Activated naive CD8-positive, alpha-beta T cell treated with anti-CD3 and anti-CD28 coated beads, Interleukin-2, amount 50 U/mL, for 24 hours (primary cell): ENCODE data around the gene CMTM4.
"Not testable (repeated sequence)": the region's sequence is repeated elsewhere in the genome, so short reads cannot be mapped to it uniquely, and the experiment has no call there.

Experiments used
- ATAC-seq: fragments of 150-1000 bp; cut with Tn5 transposase; one replicate; pipeline ENCODE4 v1.10.0; 2021
- DNase-seq: peaks from one replicate; pipeline ENCODE4 v3.0.0; 2021
- H3K27ac Mint-ChIP-seq: one replicate; pipeline ENCODE4 v1.8.0; 2021; ENCODE audit warnings: mild to moderate bottlenecking, mixed read lengths
- H3K27me3 Mint-ChIP-seq: one replicate; pipeline ENCODE4 v1.8.0; 2021; ENCODE audit warnings: mixed read lengths
- H3K36me3 Mint-ChIP-seq: one replicate; pipeline ENCODE4 v1.8.0; 2021; ENCODE audit warnings: low read depth, mixed read lengths
- H3K4me1 Mint-ChIP-seq: one replicate; pipeline ENCODE4 v1.8.0; 2021; ENCODE audit warnings: mixed read lengths
- H3K4me3 Mint-ChIP-seq: one replicate; pipeline ENCODE4 v1.8.0; 2021; ENCODE audit warnings: mild to moderate bottlenecking, moderate library complexity, mixed read lengths
- H3K9me3 Mint-ChIP-seq: one replicate; pipeline ENCODE4 v1.8.0; 2021; ENCODE audit warnings: mixed read lengths

The CMTM4 gene

DNA sequence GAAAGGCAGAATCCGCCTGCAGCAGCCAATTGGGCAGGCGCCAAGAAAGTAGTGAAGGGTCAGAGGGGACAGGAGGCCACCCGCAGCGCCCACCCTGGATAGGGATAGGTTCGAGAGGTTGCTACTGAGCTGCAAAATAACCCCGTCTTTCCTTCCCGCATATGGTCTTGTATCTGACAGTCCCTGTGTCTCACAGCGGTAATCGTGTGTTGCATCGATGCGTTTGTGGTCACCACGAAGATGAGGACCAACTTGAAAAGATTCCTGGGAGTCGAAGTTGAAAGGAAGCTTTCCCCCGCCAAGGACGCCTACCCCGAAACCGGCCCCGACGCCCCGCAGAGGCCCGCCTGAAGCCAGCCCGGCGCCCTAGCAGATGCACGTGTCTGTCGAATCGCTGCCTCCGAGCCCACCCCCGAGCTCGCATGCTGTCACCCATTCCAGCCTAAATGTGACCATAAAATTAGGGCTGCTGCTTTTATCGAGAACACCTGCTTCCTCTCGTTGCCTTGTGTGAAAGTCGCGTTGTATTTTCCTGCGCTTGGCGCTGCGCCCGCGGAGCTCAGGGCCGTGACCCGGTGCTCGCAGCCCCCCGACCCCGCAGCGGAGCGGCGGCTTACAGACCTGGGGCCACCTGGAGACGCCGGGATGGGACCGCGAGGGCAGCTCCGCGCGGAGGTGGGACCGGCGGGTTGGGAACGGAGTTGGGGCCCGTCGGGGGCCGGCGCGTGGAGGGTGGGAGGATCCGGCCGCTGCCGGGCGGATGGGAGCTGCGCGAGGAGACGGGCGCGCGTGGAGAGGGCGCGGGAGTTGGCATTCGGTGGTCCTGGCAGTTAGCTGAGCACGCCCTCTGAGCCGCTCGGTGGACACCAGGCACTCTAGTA, 117.7 kb downstream of the CMTM4 start, which contains the start of gene CMTM2:
TSS of gene CMTM2 (plus strand) at position 813 of the 881 bp plus-strand sequence. CDS start 145 bp downstream, outside the sequence.
- Mint-ChIP-seq H3K27me3 (peaks cover 38% of the 10 kb centered on the region), H3K9me3 (no peaks in the 10 kb centered on the region), H3K27ac (no peak within 1 kb of the TSS), H3K36me3 (no peaks in the 10 kb centered on the region), H3K4me3 (peak within 1 kb of the TSS; percentile 52), H3K4me1 (peaks cover 17% of the 10 kb centered on the region)
- no peak for ATAC-seq
- no peak for DNase-seq

DNA sequence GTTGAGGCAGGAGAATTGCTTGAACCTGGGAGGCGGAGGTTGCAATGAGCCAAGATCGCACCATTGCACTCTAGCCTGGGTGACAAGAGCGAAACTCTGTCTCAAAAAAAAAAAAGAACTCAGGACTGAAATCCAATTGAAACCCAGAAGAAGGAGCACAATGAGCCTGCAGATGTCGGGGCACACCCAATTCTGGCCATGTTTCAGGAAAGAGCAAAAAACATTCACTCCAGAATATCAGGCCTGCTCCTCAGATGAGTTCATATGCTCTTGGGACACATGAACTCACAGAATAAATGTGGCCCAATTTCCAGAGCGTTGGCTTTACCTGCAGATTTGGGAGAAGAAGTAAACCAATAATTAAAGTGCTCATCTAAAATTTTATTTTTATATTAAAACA, 120.2 kb downstream of the CMTM4 start:
- Mint-ChIP-seq H3K36me3 (no peaks in the 10 kb centered on the region), H3K4me1 (peaks cover 15% of the 10 kb centered on the region), H3K27me3 (peaks cover 38% of the 10 kb centered on the region), H3K9me3 (no peaks in the 10 kb centered on the region), H3K27ac (no peak overlapping the region), H3K4me3 (no peak overlapping the region)
- ATAC-seq = no peak
- no peak for DNase-seq

DNA sequence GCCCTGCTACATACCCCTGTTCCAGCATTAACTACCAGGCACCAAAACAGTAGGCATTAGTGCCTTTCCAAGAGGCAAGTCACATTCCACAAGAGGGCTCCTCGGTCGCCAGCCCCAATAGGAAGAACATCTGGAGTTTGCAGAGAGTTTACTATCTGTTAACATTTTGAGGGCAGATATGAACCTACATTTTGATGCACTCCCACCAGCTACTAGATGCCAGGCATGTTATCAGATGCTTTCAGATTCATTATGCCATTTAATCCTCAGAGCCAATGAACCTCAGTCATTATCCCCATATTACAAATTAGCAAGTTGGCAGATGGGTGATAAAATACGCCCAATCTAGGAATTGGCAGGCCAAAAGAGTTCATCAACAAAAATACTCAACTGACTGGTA, 121.5 kb downstream of the CMTM4 start:
- H3K27ac Mint-ChIP-seq = no peak overlapping the region
- no peak overlapping the region for H3K4me3 Mint-ChIP-seq
- no peaks in the 10 kb centered on the region for H3K36me3 Mint-ChIP-seq
- DNase-seq = no peak
- ATAC-seq = no peak
- no peaks in the 10 kb centered on the region for H3K9me3 Mint-ChIP-seq
- H3K4me1 Mint-ChIP-seq = peaks cover 13% of the 10 kb centered on the region
- peaks cover 28% of the 10 kb centered on the region for H3K27me3 Mint-ChIP-seq

DNA sequence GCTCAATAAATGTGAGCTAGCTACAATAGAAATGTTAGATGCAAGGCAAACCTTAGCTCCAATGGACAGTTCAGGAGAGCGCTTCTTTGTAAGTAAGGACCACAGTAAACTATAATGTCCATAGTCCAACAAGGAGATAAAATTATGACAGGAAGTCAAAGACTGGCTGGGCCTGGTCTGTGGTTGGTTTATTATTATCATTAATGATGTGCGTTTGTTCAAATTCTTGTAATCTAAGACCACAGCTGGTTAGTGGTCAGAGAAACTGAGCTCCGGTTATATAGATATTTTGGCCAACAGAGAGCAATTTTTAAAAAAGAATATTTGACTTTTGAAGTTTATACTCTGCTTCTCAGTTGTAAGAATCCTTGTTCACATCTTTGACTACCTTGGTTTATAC, 122.0 kb downstream of the CMTM4 start:
- H3K27me3 Mint-ChIP-seq = peaks cover 23% of the 10 kb centered on the region
- ATAC-seq (no peak), DNase-seq (no peak)
- peaks cover 8% of the 10 kb centered on the region for H3K4me1 Mint-ChIP-seq
- no peak overlapping the region for H3K4me3 Mint-ChIP-seq
- no peaks in the 10 kb centered on the region for H3K9me3 Mint-ChIP-seq
- H3K36me3 Mint-ChIP-seq = no peaks in the 10 kb centered on the region
- no peak overlapping the region for H3K27ac Mint-ChIP-seq

DNA sequence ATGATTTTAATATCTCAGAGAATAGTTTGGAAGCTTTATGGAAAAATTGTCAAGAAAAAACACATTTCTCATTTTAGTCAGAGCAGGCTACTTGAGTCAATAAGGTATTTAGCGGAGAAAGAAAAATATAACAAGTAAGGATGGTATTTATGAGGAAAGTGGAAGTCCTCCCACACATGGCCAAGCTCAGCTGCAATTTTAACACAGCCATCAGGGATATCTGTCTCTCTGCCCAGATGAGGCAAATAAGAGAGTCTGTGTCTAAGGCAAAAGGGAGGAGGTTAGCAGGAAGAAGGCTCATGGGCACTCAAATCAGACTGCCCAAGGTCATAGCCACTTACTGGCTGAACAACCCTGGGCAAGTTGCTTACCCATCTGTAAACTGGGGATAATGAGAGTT, 122.5 kb downstream of the CMTM4 start:
- Mint-ChIP-seq H3K27ac (no peak overlapping the region), H3K4me3 (no peak overlapping the region), H3K36me3 (no peaks in the 10 kb centered on the region), H3K9me3 (no peaks in the 10 kb centered on the region), H3K4me1 (peaks cover 7% of the 10 kb centered on the region), H3K27me3 (peaks cover 20% of the 10 kb centered on the region)
- DNase-seq = no peak
- no peak for ATAC-seq

DNA sequence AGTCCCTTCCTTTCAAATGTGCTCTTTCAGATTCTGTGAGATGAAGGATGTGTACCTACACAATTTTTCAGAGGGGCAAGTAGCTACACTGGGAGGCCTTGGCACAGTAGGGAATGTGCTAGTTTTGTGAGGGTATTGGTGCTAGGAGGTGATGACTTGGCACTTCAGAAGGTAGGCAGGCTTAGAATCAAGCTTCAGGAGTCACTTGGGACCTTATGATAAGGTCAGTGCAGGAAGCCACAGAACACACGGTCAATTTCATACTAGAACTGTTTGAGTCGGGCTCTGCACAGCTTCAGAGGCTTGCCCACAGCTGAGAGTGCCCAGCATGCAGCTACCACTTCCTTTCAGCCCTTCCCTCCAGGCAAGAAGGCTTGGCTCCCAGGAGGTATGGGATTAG, 124.2 kb downstream of the CMTM4 start:
- Mint-ChIP-seq H3K27me3 (peaks cover 5% of the 10 kb centered on the region), H3K36me3 (peaks cover 4% of the 10 kb centered on the region), H3K27ac (no peak overlapping the region), H3K4me1 (peaks cover 10% of the 10 kb centered on the region), H3K9me3 (no peaks in the 10 kb centered on the region), H3K4me3 (no peak overlapping the region)
- ATAC-seq (no peak), DNase-seq (no peak)

DNA sequence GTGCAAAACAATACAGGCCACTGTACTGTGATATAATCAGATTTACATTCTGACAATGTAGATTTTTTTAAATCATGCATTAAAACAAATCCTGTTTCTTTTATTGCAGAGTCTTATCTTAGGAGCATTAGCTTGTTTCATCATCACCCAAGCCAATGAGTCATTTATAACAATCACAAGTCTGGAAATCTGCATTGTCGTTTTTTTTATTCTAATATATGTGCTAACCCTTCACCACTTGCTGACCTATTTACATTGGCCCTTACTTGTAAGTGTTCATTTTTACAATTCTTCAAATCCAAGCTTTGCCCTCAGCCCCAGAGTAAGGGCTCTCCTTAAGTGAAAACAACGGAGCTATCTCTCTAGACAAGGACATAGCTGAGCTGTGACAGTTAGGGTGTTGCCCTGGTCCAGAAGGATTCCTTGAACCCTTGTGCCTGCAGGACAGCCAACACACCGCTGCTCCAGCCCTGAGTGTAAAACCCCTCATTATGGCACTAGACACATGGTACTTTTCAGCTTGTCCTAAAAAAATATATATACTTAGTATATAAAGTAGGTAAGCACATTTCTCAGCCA, 126.6 kb downstream of the CMTM4 start:
- Mint-ChIP-seq H3K36me3 (peaks cover 22% of the 10 kb centered on the region), H3K9me3 (no peaks in the 10 kb centered on the region), H3K4me1 (peaks cover 12% of the 10 kb centered on the region), H3K27ac (no peak overlapping the region), H3K27me3 (no peaks in the 10 kb centered on the region), H3K4me3 (no peak overlapping the region)
- DNase-seq (no peak), ATAC-seq (no peak)

DNA sequence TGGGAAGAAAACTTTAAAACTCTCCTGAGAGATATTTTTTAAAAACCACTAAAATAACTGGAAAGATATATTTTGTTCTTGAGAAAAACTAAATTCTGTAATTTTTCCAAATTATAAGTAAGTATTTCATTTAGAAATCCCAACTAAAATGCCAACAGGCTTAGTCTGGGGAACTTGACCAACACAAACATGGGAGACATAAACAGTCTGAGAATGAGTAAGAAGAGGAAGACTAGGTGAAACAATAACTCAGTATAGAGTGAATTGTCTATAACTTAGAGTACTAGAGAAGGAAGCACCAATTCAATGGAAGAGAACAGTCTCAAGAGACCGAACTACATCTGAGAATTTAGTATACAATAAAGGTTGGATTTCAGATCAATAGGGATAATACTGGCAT, 127.4 kb downstream of the CMTM4 start:
- no peaks in the 10 kb centered on the region for H3K27me3 Mint-ChIP-seq
- no peaks in the 10 kb centered on the region for H3K9me3 Mint-ChIP-seq
- no peak overlapping the region for H3K4me3 Mint-ChIP-seq
- ATAC-seq (no peak), DNase-seq (no peak)
- H3K4me1 Mint-ChIP-seq = peaks cover 15% of the 10 kb centered on the region
- H3K27ac Mint-ChIP-seq = no peak overlapping the region
- peaks cover 25% of the 10 kb centered on the region for H3K36me3 Mint-ChIP-seq

DNA sequence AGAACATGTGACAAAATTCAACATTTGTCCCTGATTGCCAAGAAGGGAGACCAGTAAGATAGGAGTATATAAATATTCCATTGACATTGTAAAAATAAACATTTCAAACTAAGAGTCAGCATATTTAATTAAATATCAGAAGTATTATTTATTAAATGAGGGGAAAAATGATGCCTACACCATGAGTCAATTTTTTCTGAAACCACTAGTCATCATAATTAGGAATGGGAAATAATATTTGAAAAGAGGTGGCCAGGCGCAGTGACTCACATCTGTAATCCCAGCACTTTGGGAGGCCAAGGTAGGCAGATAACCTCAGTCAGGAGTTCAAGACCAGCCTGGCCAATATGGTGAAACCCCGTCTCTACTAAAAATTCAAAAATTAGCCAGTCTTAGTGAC, 128.2 kb downstream of the CMTM4 start:
- Mint-ChIP-seq H3K4me1 (peaks cover 23% of the 10 kb centered on the region), H3K36me3 (peaks cover 31% of the 10 kb centered on the region), H3K27me3 (no peaks in the 10 kb centered on the region), H3K4me3 (no peak overlapping the region), H3K9me3 (no peaks in the 10 kb centered on the region), H3K27ac (no peak overlapping the region)
- DNase-seq (no peak), ATAC-seq (no peak)

DNA sequence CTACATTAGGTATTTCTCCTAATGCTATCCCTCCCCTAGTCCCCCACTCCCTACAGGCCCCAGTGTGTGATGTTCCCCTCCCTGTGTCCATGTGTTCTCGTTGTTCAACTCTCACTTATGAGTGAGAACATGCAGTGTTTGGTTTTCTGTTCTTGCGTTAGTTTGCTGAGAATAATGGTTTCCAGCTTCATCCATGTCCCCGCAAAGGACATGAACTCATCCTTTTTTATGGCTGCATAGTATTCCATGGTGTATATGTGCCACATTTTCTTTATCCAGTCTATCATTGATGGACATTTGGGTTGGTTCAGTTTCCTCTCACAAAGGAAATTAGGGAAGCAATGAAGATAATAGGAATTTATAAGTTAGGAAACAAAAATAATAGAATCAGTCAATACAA, 129.3 kb downstream of the CMTM4 start:
- H3K4me3 Mint-ChIP-seq, H3K9me3 Mint-ChIP-seq, ATAC-seq, DNase-seq, H3K27me3 Mint-ChIP-seq: not testable (repeated sequence)
- Mint-ChIP-seq H3K27ac (peak overlapping the region; percentile 18), H3K36me3 (peaks cover 32% of the 10 kb centered on the region), H3K4me1 (peaks cover 34% of the 10 kb centered on the region)

DNA sequence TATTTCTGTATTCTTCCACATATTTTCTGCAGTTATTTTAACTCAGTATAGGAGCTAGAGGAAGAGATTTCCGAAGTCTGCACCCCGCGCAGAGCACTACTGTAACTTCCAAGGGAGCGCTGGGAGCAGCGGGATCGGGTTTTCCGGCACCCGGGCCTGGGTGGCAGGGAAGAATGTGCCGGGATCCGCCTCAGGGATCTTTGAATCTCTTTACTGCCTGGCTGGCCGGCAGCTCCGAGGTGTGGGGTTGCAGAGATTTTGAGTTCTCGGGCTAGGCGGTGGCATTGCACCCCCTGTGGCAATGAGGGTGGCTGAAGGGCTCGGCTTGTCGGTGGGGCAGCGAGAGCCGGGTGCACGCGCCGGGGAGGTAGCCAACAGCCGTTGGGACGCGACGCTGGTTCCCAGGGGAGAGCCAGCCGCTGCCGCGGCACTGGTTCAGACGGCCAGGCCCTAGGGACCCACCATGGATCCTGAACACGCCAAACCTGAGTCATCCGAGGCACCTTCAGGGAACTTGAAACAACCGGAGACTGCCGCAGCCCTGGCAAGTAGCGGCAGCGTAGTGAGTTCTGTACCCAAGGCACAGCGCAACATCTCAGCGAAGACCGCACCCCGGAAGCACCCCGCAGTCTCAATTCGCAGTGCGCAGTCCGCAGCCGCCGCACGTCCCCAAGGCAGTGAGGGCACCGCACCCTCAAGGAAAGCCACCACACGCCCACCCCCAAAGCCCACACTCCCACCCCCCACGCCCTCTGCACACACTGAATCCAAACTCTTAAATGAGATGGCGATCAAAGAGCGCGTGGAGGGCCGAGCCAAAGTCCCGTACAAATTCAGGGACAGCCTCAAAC, 130.3 kb downstream of the CMTM4 start, which contains the start of gene CMTM1:
TSS of gene CMTM1 (plus strand) at position 389 of the 851 bp plus-strand sequence. CDS start at position 464, 75 bp downstream.
- Mint-ChIP-seq H3K4me1 (peaks cover 42% of the 10 kb centered on the region), H3K4me3 (no peak within 1 kb of the TSS), H3K36me3 (peaks cover 36% of the 10 kb centered on the region), H3K27ac (peak within 1 kb of the TSS; percentile 18), H3K9me3 (no peaks in the 10 kb centered on the region), H3K27me3 (no peaks in the 10 kb centered on the region)
- DNase-seq = no peak
- no peak for ATAC-seq
